GM13976 (cell line): Measurements from ENCODE around the gene GPR18.
"Not testable (repeated sequence)": the region's sequence is repeated elsewhere in the genome, so short reads cannot be mapped to it uniquely, and the experiment has no call there.

Experiments
- DNase-seq: peaks from one replicate; pipeline ENCODE4 v3.0.0; 2012; ENCODE audit warnings: low spot score
- in situ Hi-C: fragments of 300-500 bp; cut with MboI; formaldehyde crosslinking; loops from one replicate; pipeline ENCODE4 v1.12.0; 2022; ENCODE audit warnings: low sequenced_read_pairs, mixed read lengths, inconsistent platforms; ENCODE audit not compliant: unreplicated experiment
- TF ChIP-seq, protein P1 (sequence below): IDR thresholded peaks from 2 replicates; pipeline ENCODE4 v1.5.1; 2012; ENCODE audit warnings: borderline replicate concordance, mild to moderate bottlenecking; ENCODE audit not compliant: insufficient read depth; ENCODE audit errors: extremely low read depth, missing control alignments, control extremely low read depth

The GPR18 gene

GRCh38 chr13:99250982-99251825, 7.0 kb downstream of the GPR18 start:
- no peak for DNase-seq
- in situ Hi-C loops: no loop called here
- TF ChIP-seq, protein P1, sequence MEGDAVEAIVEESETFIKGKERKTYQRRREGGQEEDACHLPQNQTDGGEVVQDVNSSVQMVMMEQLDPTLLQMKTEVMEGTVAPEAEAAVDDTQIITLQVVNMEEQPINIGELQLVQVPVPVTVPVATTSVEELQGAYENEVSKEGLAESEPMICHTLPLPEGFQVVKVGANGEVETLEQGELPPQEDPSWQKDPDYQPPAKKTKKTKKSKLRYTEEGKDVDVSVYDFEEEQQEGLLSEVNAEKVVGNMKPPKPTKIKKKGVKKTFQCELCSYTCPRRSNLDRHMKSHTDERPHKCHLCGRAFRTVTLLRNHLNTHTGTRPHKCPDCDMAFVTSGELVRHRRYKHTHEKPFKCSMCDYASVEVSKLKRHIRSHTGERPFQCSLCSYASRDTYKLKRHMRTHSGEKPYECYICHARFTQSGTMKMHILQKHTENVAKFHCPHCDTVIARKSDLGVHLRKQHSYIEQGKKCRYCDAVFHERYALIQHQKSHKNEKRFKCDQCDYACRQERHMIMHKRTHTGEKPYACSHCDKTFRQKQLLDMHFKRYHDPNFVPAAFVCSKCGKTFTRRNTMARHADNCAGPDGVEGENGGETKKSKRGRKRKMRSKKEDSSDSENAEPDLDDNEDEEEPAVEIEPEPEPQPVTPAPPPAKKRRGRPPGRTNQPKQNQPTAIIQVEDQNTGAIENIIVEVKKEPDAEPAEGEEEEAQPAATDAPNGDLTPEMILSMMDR: no peak

DNA sequence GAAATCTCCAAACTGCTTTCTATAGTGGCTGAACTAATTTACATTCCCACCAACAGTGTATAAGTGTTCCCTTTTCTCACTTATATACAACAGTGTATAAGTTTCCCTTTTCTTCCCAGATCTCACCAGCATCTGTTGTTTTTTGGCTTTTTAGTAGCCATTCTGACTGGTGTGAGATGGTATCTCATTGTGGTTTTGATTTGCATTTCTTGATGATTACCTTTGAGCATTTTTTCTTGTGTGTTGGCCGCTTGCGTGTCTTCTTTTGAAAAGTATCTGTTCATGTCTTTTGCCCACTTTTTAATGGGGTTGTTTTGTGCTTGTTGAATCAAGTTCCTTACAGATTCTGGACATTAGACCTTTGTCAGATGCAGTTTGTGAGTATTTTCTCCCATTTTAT, 8.6 kb downstream of the GPR18 start:
- in situ Hi-C loops, DNase-seq: not testable (repeated sequence)

DNA sequence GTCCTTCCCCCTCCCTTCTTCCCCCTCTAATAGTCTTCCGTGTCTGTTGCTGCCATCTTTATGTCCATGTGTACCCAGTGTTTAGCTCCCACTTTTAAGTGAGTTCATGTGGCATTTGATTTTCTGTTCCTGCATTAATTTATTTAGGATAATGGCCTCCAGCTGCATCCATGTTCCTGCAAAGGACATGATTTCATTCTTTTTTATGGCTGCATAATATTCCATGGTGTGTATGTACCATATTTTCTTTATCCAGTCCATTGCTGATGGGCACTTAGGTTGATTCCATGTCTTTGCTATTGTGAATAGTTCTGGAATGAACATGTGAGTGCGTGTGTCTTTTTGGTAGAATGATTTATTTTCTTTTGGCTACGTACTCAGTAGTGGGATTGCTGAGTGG, 9.0 kb downstream of the GPR18 start:
- in situ Hi-C loops, DNase-seq: not testable (repeated sequence)

GRCh38 chr13:99246100-99246499, 12.1 kb downstream of the GPR18 start:
- in situ Hi-C loops: no loop called here
- TF ChIP-seq, protein P1: no peak
- no peak for DNase-seq

DNA sequence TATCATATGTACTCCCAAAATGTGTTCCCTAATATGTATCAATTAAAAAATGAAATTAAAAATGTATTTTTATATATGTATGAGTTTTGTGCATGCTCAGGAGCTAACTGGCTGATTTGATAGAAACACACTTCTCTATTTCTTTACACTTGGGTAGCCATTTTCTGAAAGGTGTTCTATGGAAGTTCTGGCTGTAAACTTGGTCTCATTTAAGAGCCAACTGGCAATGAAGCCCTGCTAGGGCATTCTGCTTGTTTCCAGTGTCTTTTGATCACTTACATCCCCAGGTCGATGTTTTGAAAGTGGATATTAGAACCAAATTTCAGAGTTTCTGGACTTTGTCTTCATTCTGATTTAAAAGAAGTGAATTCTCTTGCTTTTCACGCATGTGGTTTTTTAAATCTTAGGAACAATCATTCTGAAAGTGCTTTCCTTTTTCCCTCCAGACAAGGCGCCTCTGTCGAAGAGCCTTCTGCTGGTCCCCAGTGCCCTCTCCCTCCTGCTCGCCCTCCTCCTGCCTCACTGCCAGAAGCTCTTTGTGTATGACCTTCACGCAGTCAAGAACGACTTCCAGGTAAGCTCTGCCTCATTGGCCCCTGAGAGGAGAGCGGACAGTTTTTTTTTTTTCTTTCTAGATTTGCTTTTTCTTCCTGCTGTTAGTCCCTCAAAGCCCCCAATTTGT, 20.1 kb downstream of the GPR18 start:
- TF ChIP-seq, protein P1: no peak
- in situ Hi-C loops: no loop called here

GRCh38 chr13:99231721-99232120, 26.5 kb downstream of the GPR18 start:
- no peak for DNase-seq
- TF ChIP-seq, protein P1: no peak
- in situ Hi-C loops: no loop called here

More for the DNA sequence above, 20.1 kb downstream of the GPR18 start:
- no peak for DNase-seq

- TF ChIP-seq, protein P1: no peak
Observed at GRCh38 chr13:99230991-99231390, 27.2 kb downstream of the GPR18 start.

GRCh38 chr13:99230588-99230987, 27.6 kb downstream of the GPR18 start:
- DNase-seq, in situ Hi-C loops: not testable (repeated sequence)

More at GRCh38 chr13:99230991-99231390, 27.2 kb downstream of the GPR18 start:
- DNase-seq: no peak
- in situ Hi-C loops: no loop called here
